Measurements from ENCODE around the gene AUTS2.

AUTS2 gene

DNA sequence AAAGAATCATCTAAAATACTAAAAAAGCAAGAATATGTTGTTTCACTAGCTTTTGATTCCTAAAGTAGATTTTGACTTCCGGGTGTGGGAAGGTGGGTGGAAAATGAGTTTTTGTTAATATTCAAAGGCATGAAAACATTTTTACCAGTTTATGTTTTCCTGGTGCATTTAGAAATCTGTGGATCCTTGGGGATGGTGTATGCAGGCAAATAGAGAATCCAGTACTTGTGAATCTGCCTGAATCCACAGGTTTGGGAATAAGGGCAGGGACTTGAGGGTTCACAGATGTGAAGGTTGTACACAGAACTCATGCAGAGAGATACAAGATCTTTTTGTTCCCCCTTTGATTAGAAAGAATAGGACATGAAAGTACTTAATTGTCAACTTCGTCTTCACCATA is 22.4 kb downstream of the AUTS2 start:
- H3K4me3 ChIP-seq (ENCODE audit: low read depth, low read length): no peak overlapping the region
- TF ChIP-seq, protein P1, sequence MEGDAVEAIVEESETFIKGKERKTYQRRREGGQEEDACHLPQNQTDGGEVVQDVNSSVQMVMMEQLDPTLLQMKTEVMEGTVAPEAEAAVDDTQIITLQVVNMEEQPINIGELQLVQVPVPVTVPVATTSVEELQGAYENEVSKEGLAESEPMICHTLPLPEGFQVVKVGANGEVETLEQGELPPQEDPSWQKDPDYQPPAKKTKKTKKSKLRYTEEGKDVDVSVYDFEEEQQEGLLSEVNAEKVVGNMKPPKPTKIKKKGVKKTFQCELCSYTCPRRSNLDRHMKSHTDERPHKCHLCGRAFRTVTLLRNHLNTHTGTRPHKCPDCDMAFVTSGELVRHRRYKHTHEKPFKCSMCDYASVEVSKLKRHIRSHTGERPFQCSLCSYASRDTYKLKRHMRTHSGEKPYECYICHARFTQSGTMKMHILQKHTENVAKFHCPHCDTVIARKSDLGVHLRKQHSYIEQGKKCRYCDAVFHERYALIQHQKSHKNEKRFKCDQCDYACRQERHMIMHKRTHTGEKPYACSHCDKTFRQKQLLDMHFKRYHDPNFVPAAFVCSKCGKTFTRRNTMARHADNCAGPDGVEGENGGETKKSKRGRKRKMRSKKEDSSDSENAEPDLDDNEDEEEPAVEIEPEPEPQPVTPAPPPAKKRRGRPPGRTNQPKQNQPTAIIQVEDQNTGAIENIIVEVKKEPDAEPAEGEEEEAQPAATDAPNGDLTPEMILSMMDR (IDR thresholded peaks at IDR 0.05; ENCODE audit: control insufficient read depth, extremely low read depth, insufficient read depth): no peak
- no peak for DNase-seq (ENCODE audit: low read depth)

DNA sequence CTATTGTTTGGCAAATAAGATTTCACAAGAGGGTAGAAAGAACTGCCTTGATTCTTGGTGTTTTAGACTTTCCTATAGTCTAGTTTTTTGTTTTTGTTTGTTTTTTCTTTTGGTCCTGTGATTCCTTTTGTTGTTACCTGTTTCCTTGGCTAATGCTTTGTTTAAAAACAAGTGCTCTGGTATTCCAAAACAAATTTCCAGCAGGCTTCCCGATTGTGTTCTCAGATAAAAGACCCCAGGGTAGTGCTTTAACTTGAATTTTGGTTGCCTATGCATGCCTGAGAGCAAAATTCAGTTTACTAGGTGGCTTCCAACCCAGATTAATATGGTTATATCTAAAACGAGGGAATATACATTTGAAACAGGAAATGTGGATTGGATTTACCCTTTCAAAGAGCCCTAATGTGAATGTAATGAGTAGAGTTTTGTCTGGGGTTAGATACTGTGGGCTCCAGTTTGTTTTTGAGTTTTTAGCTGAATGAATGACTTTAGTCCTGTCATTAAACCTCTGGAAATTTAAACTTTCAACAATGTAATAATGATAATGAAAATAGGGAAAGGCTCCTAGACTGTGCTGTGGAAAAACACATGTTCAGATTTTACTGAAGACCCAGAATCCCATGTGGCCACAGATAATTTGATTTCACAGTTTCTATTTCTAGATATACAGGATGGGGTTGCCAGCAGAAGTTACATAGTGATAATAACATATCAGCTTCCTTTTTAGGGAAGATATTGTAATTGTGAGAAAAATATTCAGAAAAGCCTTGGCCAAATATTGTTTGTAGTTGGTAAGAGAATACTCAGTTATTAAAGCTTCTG is 23.9 kb downstream of the AUTS2 start:
- TF ChIP-seq, protein P1 (IDR thresholded peaks at IDR 0.05; ENCODE audit: control insufficient read depth, extremely low read depth, insufficient read depth): no peak
- H3K4me3 ChIP-seq (ENCODE audit: low read depth, low read length): no peak overlapping the region
- DNase-seq (ENCODE audit: low read depth): no peak

DNA sequence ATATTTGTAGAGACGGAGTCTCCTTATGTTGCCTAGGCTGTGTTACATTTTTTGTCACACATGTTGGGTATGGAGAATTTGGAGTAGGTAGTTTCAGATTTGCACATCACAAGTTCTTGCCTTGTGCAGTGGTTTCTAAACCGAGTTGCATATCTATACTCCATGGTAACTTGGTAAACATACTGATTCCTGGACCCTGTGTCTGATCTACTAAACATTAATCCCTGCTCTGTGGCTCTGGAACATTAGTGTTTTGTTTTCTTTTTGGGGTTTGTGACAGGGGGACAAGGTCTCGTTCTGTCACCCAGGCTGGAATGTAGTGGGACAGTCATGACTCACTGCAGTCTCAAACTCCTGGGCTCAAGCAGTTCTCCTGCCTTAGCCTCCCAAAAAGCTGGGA is 24.7 kb downstream of the AUTS2 start:
- no peak overlapping the region for H3K4me3 ChIP-seq (ENCODE audit: low read depth, low read length)
- DNase-seq (ENCODE audit: low read depth): no peak
- TF ChIP-seq, protein P1 (IDR thresholded peaks at IDR 0.05; ENCODE audit: control insufficient read depth, extremely low read depth, insufficient read depth): no peak

DNA sequence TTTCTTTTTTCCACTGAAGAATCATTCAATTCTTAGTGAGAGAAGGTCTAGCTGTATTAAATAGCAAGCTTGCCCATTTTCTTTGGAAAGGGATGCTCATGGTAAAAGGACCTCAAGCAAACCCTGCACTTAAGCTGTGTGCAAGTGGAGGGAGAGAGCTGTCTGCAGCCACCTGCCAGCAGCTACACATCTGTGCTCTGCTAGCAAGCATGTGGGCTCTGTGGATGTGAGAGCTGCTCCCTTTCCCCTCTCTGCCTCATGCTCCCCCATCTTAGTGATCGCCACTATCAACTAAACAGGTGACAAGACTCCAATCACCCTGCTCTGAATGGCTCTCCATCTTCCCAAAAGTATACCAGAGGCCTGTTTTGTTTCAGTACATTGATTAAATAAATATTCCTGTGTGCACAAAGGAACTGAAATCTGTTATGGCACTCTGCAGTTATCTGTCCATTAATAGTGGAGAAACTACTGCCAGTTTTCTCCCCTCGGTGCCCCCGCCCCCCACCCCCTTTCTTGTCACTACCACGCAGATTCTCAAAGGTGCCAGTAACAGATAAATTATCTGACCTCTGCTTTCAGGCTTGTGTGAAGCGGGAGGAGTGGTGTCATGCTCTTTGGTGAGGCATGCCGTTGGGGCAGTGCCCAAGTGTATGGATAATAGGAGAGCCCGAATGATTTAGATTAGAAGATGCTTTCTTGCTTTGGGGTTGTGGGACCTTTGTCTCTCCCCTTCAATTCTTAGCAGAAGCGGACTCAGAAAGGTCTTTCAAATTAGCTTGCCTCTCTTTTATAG is 26.4 kb downstream of the AUTS2 start:
- TF ChIP-seq, protein P1 (IDR thresholded peaks at IDR 0.05; ENCODE audit: control insufficient read depth, extremely low read depth, insufficient read depth): no peak
- DNase-seq (ENCODE audit: low read depth): no peak
- H3K4me3 ChIP-seq (ENCODE audit: low read depth, low read length): no peak overlapping the region

DNA sequence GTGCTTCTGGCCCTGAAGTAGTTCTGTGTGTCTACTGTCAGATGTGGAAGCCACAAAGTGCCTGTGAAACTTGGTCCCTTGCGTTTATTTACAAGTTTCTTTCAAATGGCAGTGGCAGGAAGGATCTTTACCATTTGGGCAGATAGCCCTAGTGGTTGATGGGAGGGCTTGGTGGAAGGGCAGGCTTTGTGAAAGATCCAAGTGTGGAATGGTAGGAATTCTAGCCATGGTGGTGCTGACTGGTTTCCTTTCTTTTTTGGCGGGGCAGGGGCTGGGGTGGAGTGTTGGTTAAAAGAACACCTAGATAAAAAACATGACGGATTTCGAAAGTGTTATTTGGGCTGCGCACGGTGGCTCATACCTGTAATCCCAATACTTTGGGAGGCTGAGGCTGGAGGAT is 27.0 kb downstream of the AUTS2 start:
- no peak overlapping the region for H3K4me3 ChIP-seq (ENCODE audit: low read depth, low read length)
- TF ChIP-seq, protein P1 (IDR thresholded peaks at IDR 0.05; ENCODE audit: control insufficient read depth, extremely low read depth, insufficient read depth): no peak
- no peak for DNase-seq (ENCODE audit: low read depth)

DNA sequence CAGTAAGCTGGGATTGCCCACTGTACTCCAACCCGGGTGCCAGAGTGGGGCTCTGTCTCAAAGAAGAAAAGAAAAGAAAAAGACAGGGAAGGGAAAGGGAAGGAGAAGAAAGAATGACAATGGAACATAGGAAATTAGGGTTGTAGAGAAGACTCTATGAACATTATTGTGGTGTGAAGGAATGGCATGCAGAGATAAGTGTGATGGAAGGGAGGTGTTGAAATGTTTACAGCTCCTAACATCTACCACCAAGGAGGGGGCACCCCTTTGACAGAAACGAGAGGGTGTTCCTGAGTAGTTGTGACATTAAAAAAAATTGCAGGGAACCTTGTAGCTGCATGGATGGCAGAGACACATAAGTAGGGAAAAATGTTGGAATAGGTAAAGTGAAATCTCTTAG is 27.5 kb downstream of the AUTS2 start:
- no peak for DNase-seq (ENCODE audit: low read depth)
- TF ChIP-seq, protein P1 (IDR thresholded peaks at IDR 0.05; ENCODE audit: control insufficient read depth, extremely low read depth, insufficient read depth): no peak
- H3K4me3 ChIP-seq (ENCODE audit: low read depth, low read length): no peak overlapping the region

Data from LNCaP clone FGC (cell line).